CD4-positive, CD25-positive, alpha-beta regulatory T cell (primary cell): ENCODE results near the gene RABEPK. TPM values are rescaled to one million over a fixed set of nuclear protein-coding genes. Genes with fewer than 3 reads are reported as not detected.
A peak's percentile ranks its signal among the peaks of the same experiment; 100 is the strongest.
"Not testable (repeated sequence)": the region's sequence is repeated elsewhere in the genome, so short reads cannot be mapped to it uniquely, and the experiment has no call there.

ENCODE experiments used
- ATAC-seq, 2 donors: fragments of 150-1000 bp; cut with Tn5 transposase; one replicate each; pipeline ENCODE4 v1.10.0; 2021; ENCODE audit warnings: low read depth in 2 of 2, moderate number of reproducible peaks in 2 of 2, moderate library complexity in 1 of 2
- DNase-seq, 3 donors: peaks; one replicate each; pipeline versions ENCODE4 v3.0.0 to v3.0.0-alpha.2; 2012 to 2022; ENCODE audit warnings: mixed read lengths in 1 of 3
- H3K27ac ChIP-seq: one replicate; pipeline ENCODE4 v1.7.0; 2013; ENCODE audit warnings: mild to moderate bottlenecking, low read length; ENCODE audit not compliant: insufficient read depth, poor library complexity, severe bottlenecking
- H3K27me3 ChIP-seq: one replicate; pipeline ENCODE4 v1.7.0; 2013; ENCODE audit warnings: low read length; ENCODE audit not compliant: control insufficient read depth, insufficient read depth
- H3K36me3 ChIP-seq: one replicate; pipeline ENCODE4 v1.7.0; 2013; ENCODE audit warnings: mild to moderate bottlenecking, low read length, moderate library complexity; ENCODE audit not compliant: control insufficient read depth, insufficient read depth
- H3K4me1 ChIP-seq: 2 replicates; pipeline ENCODE4 v1.7.0; 2013; ENCODE audit warnings: mild to moderate bottlenecking, low read length; ENCODE audit not compliant: insufficient read depth, control insufficient read depth, poor library complexity, severe bottlenecking
- H3K4me3 ChIP-seq: one replicate; pipeline ENCODE4 v1.7.0; 2013; ENCODE audit warnings: low read depth, mild to moderate bottlenecking, low read length, moderate library complexity
- H3K9me3 ChIP-seq, 2 experiments: 1 replicate in 1 of 2; 2 replicates in 1 of 2; pipeline ENCODE4 v1.7.0; 2013; ENCODE audit warnings: low read length in 2 of 2, mild to moderate bottlenecking in 1 of 2, moderate library complexity in 1 of 2; ENCODE audit not compliant: control insufficient read depth in 2 of 2
- H3K27ac Mint-ChIP-seq, 3 donors: one replicate each; pipeline ENCODE4 v1.8.0; 2020 to 2022; ENCODE audit warnings: mild to moderate bottlenecking in 3 of 3, mixed read lengths in 3 of 3, moderate library complexity in 2 of 3
- H3K27me3 Mint-ChIP-seq: one replicate; pipeline ENCODE4 v1.8.0; 2022; ENCODE audit warnings: mild to moderate bottlenecking, mixed read lengths
- H3K36me3 Mint-ChIP-seq: one replicate; pipeline ENCODE4 v1.8.0; 2020; ENCODE audit warnings: mixed read lengths
- H3K4me1 Mint-ChIP-seq, 4 donors: one replicate each; pipeline ENCODE4 v1.8.0; 2020 to 2022; ENCODE audit warnings: mixed read lengths in 4 of 4, mild to moderate bottlenecking in 1 of 4
- H3K4me3 Mint-ChIP-seq, 4 donors: one replicate each; pipeline ENCODE4 v1.8.0; 2020 to 2022; ENCODE audit warnings: mild to moderate bottlenecking in 4 of 4, mixed read lengths in 4 of 4, moderate library complexity in 3 of 4
- H3K9me3 Mint-ChIP-seq, 7 donors: one replicate each; pipeline ENCODE4 v1.8.0; 2020 to 2022; ENCODE audit warnings: mixed read lengths in 7 of 7, mild to moderate bottlenecking in 3 of 7, moderate library complexity in 2 of 7
- polyA plus RNA-seq, 4 donors: library from polyadenylated mRNA; unstranded; fragments of 300-500 nt; fragmentation: Illumina TruSeq; gene quantifications; one replicate each; pipeline ENCODE4 v1.2.3, GENCODE V29; 2021
- total RNA-seq: library from RNA; stranded (reverse); gene quantifications from one replicate; pipeline ENCODE4 v1.2.3, GENCODE V29; 2022

RABEPK gene
- total and polyA plus RNA-seq, 5 donors from 2014 or later, result 14.2 to 39.5 (median 38.8) TPM

GRCh38 chr9:125235804-125236519 is 35.6 kb downstream of the RABEPK start:
- Histone ChIP-seq H3K4me1 (peaks cover 45% of the 10 kb centered on the region), H3K9me3 (no peaks in the 10 kb centered on the region), H3K4me3 (peak overlapping the region; percentile 47), H3K27ac (peak overlapping the region; percentile 47), H3K36me3 (peaks cover 62% of the 10 kb centered on the region), H3K27me3 (no peaks in the 10 kb centered on the region)
- peaks cover 27 to 61% (median 44%) of the 10 kb centered on the region in 4 donors for H3K4me1 Mint-ChIP-seq
- DNase-seq (no peak), ATAC-seq (no peak)
- H3K27ac Mint-ChIP-seq, result peak overlapping the region in 1 of 3 donors; percentile 63
- peaks cover 46% of the 10 kb centered on the region for H3K36me3 Mint-ChIP-seq
- H3K9me3 Mint-ChIP-seq, result no peaks in the 10 kb centered on the region
- H3K4me3 Mint-ChIP-seq, result peak overlapping the region; percentile 24 to 99 (median 83)
- no peaks in the 10 kb centered on the region for H3K27me3 Mint-ChIP-seq

DNA sequence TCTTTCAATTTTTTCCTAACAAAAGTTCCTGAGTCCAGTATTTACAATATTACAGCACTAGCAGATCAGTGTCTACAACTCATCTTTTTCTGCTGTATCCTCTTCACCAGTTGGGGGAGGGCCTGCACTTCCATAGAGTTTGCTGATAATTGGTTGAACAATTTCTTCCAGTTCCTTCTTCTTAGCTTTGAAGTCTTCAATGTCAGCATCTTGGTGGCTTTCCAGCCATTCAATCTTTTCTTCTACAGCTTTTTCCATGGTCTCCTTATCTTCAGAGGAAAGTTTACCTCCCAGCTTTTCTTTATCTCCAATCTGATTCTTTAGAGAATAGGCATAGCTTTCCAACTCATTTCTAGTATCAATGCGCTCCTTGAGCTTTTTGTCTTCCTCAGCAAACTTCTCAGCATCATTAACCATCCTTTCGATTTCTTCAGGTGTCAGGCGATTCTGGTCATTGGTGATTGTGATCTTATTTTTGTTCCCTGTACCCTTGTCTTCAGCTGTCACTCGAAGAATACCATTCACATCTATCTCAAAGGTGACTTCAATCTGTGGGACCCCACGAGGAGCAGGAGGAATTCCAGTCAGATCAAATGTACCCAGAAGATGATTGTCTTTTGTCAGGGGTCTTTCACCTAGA is 36.3 kb downstream of the RABEPK start:
- not testable (repeated sequence) for H3K9me3 ChIP-seq, H3K27me3 Mint-ChIP-seq, ATAC-seq, H3K9me3 Mint-ChIP-seq, DNase-seq, H3K27me3 ChIP-seq
- peak overlapping the region; percentile 47 for H3K27ac ChIP-seq
- H3K4me3 ChIP-seq, result peak overlapping the region; percentile 53
- Mint-ChIP-seq H3K36me3 (peaks cover 51% of the 10 kb centered on the region), H3K27ac (peak overlapping the region in 2 of 3 donors; percentile 61 to 63), H3K4me3 (peak overlapping the region; percentile 49 to 99 (median 83)), H3K4me1 (peaks cover 31 to 68% (median 47%) of the 10 kb centered on the region in 4 donors)
- peaks cover 46% of the 10 kb centered on the region for H3K4me1 ChIP-seq
- peaks cover 62% of the 10 kb centered on the region for H3K36me3 ChIP-seq

DNA sequence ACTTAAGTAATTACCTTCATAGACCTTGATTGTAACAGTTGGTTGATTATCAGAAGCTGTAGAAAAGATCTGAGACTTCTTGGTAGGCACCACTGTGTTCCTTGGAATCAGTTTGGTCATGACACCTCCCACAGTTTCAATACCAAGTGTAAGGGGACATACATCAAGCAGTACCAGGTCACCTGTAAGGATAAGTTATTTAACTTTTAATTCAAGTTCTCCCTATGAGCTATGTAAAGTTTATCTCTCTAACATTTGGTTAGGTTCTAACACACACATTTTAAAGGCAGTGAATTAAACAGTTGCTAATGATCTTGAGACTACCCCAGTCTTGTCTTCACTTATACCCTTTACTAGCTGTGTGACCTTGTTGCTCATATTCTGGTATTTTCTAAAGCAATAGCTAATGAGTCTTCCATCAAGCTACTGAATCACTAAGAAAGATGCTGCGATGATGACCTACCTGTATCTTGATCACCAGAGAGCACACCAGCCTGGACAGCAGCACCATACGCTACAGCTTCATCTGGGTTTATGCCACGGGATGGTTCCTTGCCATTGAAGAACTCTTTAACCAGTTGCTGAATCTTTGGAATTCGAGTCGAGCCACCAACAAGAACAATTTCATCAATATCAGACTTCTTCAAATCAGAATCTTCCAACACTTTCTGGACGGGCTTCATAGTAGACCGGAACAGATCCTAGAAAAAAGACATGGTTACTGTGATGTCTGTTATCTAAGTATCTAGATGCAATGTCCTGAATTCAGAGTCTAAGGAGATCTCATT is 38.0 kb downstream of the RABEPK start:
- H3K4me1 Mint-ChIP-seq, result peaks cover 31 to 73% (median 53%) of the 10 kb centered on the region in 4 donors
- peaks cover 52% of the 10 kb centered on the region for H3K36me3 Mint-ChIP-seq

GRCh38 chr9:125238915-125239446 is 38.6 kb downstream of the RABEPK start:
- Mint-ChIP-seq H3K4me1 (peaks cover 31 to 70% (median 53%) of the 10 kb centered on the region in 4 donors), H3K9me3 (no peaks in the 10 kb centered on the region), H3K36me3 (peaks cover 48% of the 10 kb centered on the region), H3K27ac (peak overlapping the region; percentile 9 to 78 (median 61)), H3K4me3 (peak overlapping the region; percentile 93 to 99 (median 96)), H3K27me3 (peaks cover 6% of the 10 kb centered on the region)
- H3K27me3 ChIP-seq, result no peaks in the 10 kb centered on the region
- no peak for DNase-seq
- H3K4me1 ChIP-seq, result peaks cover 53% of the 10 kb centered on the region
- H3K36me3 ChIP-seq, result peaks cover 51% of the 10 kb centered on the region
- peak overlapping the region; percentile 87 for H3K4me3 ChIP-seq
- no peaks in the 10 kb centered on the region for H3K9me3 ChIP-seq
- H3K27ac ChIP-seq, result peak overlapping the region; percentile 18
- ATAC-seq, result no peak

More for the DNA sequence above, 38.0 kb downstream of the RABEPK start:
- Mint-ChIP-seq H3K27me3 (peaks cover 6% of the 10 kb centered on the region), H3K27ac (peak overlapping the region; percentile 41 to 89 (median 61)), H3K9me3 (no peaks in the 10 kb centered on the region), H3K4me3 (peak overlapping the region; percentile 93 to 99 (median 96))
- peaks cover 53% of the 10 kb centered on the region for H3K4me1 ChIP-seq
- DNase-seq (peak in 1 of 3 donors; percentile 33), ATAC-seq (no peak)
- H3K9me3 ChIP-seq, result no peaks in the 10 kb centered on the region
- H3K4me3 ChIP-seq, result peak overlapping the region; percentile 87
- no peak overlapping the region for H3K27ac ChIP-seq
- peaks cover 57% of the 10 kb centered on the region for H3K36me3 ChIP-seq
- H3K27me3 ChIP-seq, result no peaks in the 10 kb centered on the region

DNA sequence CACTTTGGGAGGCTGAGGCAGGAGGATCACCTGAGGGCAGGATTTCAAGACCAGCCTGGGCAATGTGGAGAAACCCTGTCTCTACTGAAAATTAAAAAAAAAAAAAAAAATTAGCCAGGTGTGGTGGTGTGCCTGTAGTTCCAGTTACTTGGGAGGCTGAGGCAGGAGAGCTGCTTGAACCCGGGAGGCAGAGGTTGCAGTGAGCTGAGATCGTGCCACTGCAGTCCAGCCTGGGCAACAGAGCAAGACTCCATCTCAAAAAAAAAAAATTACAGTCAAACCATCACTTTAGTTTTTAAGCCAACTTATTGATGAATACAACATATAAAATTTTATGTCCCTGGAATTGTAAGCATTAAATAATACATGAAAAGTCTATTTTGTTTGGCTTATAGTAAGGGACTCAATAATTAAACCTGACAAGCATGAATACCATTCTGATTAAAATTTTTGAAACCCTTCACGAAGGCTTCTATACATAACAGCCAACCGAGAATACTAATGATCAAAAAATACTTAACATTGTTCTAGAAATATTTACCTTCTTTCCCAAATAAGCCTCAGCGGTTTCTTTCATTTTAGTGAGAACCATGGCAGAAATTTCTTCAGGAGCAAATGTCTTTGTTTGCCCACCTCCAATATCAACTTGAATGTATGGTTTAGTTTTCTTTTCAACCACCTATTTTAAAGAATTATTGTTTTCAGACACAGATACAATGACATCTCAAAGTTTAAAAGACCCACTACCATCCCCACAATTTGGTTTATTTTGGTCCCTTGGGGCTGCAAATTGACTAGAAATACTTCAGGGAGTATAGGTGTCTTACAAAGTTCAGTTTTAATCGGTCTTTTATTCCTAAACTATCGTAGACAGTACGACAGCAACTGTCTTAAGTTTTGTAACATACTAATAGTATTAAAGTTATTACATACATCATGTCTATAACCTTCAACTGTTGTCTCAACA is 39.6 kb downstream of the RABEPK start:
- no peak for DNase-seq
- no peak for ATAC-seq
- H3K4me1 Mint-ChIP-seq, result peaks cover 31 to 69% (median 53%) of the 10 kb centered on the region in 4 donors
- peaks cover 6% of the 10 kb centered on the region for H3K27me3 Mint-ChIP-seq
- H3K27me3 ChIP-seq, result no peaks in the 10 kb centered on the region
- H3K27ac Mint-ChIP-seq, result peak overlapping the region; percentile 97 to 100 (median 99)
- no peaks in the 10 kb centered on the region for H3K9me3 Mint-ChIP-seq
- no peaks in the 10 kb centered on the region for H3K9me3 ChIP-seq
- H3K36me3 Mint-ChIP-seq, result peaks cover 48% of the 10 kb centered on the region
- peaks cover 53% of the 10 kb centered on the region for H3K4me1 ChIP-seq
- H3K36me3 ChIP-seq, result peaks cover 46% of the 10 kb centered on the region
- H3K27ac ChIP-seq, result peak overlapping the region; percentile 94
- H3K4me3 ChIP-seq, result peak overlapping the region; percentile 87
- peak overlapping the region; percentile 93 to 99 (median 96) for H3K4me3 Mint-ChIP-seq

DNA sequence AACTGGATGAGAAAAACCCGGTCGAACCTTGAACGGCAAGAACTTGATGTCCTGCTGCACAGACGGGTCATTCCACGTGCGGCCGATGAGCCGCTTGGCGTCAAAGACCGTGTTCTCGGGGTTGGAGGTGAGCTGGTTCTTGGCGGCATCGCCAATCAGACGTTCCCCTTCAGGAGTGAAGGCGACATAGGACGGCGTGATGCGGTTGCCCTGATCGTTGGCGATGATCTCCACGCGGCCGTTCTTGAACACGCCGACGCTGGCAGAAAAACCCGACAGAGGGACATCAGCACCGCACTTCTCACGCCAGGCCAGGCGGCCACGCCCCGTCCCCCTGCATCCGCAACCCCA is 40.3 kb downstream of the RABEPK start:
- Histone ChIP-seq H3K9me3 (no peaks in the 10 kb centered on the region), H3K36me3 (peaks cover 39% of the 10 kb centered on the region), H3K27me3 (no peaks in the 10 kb centered on the region), H3K4me1 (peaks cover 52% of the 10 kb centered on the region), H3K4me3 (peak overlapping the region; percentile 87), H3K27ac (peak overlapping the region; percentile 94)
- ATAC-seq (no peak), DNase-seq (peak in 1 of 3 donors; percentile 63)
- H3K9me3 Mint-ChIP-seq, result no peaks in the 10 kb centered on the region
- H3K4me1 Mint-ChIP-seq, result peaks cover 26 to 62% (median 46%) of the 10 kb centered on the region in 4 donors
- H3K27me3 Mint-ChIP-seq, result peaks cover 6% of the 10 kb centered on the region
- H3K4me3 Mint-ChIP-seq, result peak overlapping the region; percentile 93 to 99 (median 96)
- peaks cover 42% of the 10 kb centered on the region for H3K36me3 Mint-ChIP-seq
- peak overlapping the region; percentile 97 to 100 (median 99) for H3K27ac Mint-ChIP-seq
